Natural killer cell (primary cell): Measurements from ENCODE around the gene KIF21B. TPM values are rescaled to one million over a fixed set of nuclear protein-coding genes. Genes with fewer than 3 reads are reported as not detected.

ENCODE experiments used
- ATAC-seq, 3 donors: fragments of 150-1000 bp in 2 of 3; fragments of 200-7000 bp in 1 of 3; cut with Tn5 transposase; 1 replicate in 1 of 3; 2 replicates in 2 of 3; pipeline ENCODE4 v1.10.0; 2021; ENCODE audit warnings: mild to moderate bottlenecking in 2 of 3, moderate library complexity in 2 of 3
- DNase-seq, 2 donors: peaks; one replicate each; pipeline versions ENCODE4 v3.0.0 to v3.0.0-alpha.2; 2013 to 2021; ENCODE audit warnings: mixed read lengths in 1 of 2
- H3K27ac ChIP-seq: one replicate; pipeline ENCODE4 v1.5.1; 2013; ENCODE audit warnings: mild to moderate bottlenecking, low read length
- H3K27me3 ChIP-seq: one replicate; pipeline ENCODE4 v1.6.1; 2013; ENCODE audit warnings: low read length; ENCODE audit not compliant: control insufficient read depth, insufficient read depth
- H3K36me3 ChIP-seq: one replicate; pipeline ENCODE4 v1.6.1; 2013; ENCODE audit warnings: low read length; ENCODE audit not compliant: control insufficient read depth, insufficient read depth
- H3K4me1 ChIP-seq: one replicate; pipeline ENCODE4 v1.6.1; 2013; ENCODE audit warnings: low read length; ENCODE audit not compliant: control insufficient read depth, insufficient read depth
- H3K4me3 ChIP-seq: one replicate; pipeline ENCODE4 v1.5.1; 2013; ENCODE audit warnings: low read length
- H3K9me3 ChIP-seq: one replicate; pipeline ENCODE4 v1.6.1; 2013; ENCODE audit warnings: low read length; ENCODE audit not compliant: control insufficient read depth, insufficient read depth
- H3K27ac Mint-ChIP-seq, 2 donors: one replicate each; pipeline ENCODE4 v1.8.0; 2022; ENCODE audit warnings: mild to moderate bottlenecking in 2 of 2, mixed read lengths in 2 of 2, moderate library complexity in 1 of 2
- H3K27me3 Mint-ChIP-seq, 2 donors: one replicate each; pipeline ENCODE4 v1.8.0; 2022; ENCODE audit warnings: low read depth in 2 of 2, mixed read lengths in 2 of 2
- H3K36me3 Mint-ChIP-seq: one replicate; pipeline ENCODE4 v1.8.0; 2022; ENCODE audit warnings: mixed read lengths
- H3K4me1 Mint-ChIP-seq, 2 donors: one replicate each; pipeline ENCODE4 v1.8.0; 2022; ENCODE audit warnings: mixed read lengths in 2 of 2
- H3K4me3 Mint-ChIP-seq: one replicate; pipeline ENCODE4 v1.8.0; 2022; ENCODE audit warnings: mild to moderate bottlenecking, moderate library complexity, mixed read lengths
- H3K9me3 Mint-ChIP-seq, 2 donors: one replicate each; pipeline ENCODE4 v1.8.0; 2022; ENCODE audit warnings: mixed read lengths in 2 of 2
- CTCF ChIP-seq: fragments of 200-600 bp; IDR thresholded peaks from one replicate; pipeline ENCODE4 v1.8.0; 2022; ENCODE audit warnings: antibody characterized with exemption
- WGBS: methylation state at CpG from one replicate; pipeline ENCODE4 v1.1.7; 2013; ENCODE audit warnings: missing lambda C conversion rate; ENCODE audit not compliant: insufficient coverage; 5-methylcytosine and 5-hydroxymethylcytosine counted together
- intact Hi-C: fragments of 100-400 bp; cut with micrococcal nuclease; formaldehyde crosslinking; loops from one replicate; pipeline ENCODE4 v1.14.2; 2022
- total RNA-seq, 4 donors: library from RNA; stranded (reverse); fragments of 120-200 nt in 1 of 4; gene quantifications; one replicate each; pipeline versions ENCODE4 v1.2.3 to v1.2.4, GENCODE V29; 2013 to 2022

The KIF21B gene
- total RNA-seq, 3 donors from 2014 or later (not counting 1 experiment from before 2014, with no cell fraction given): 102 to 129 (median 126) TPM

GRCh38 chr1:201061049-201061448, 37.5 kb upstream of the KIF21B start:
- Histone ChIP-seq H3K27ac (no peak overlapping the region), H3K27me3 (no peaks in the 10 kb centered on the region), H3K4me3 (no peak overlapping the region), H3K36me3 (no peaks in the 10 kb centered on the region), H3K4me1 (no peaks in the 10 kb centered on the region), H3K9me3 (no peaks in the 10 kb centered on the region)
- 93% methylated on average over 4 of the region's 4 CpGs for WGBS
- H3K4me1 Mint-ChIP-seq: no peaks in the 10 kb centered on the region
- no peak overlapping the region for H3K27ac Mint-ChIP-seq
- TF ChIP-seq CTCF: no peak
- H3K4me3 Mint-ChIP-seq: no peak overlapping the region
- H3K27me3 Mint-ChIP-seq: peaks cover 0 to 2% of the 10 kb centered on the region in 2 donors
- ATAC-seq (no peak), DNase-seq (no peak)
- no peaks in the 10 kb centered on the region for H3K36me3 Mint-ChIP-seq
- H3K9me3 Mint-ChIP-seq: no peaks in the 10 kb centered on the region
- intact Hi-C loops: no loop called here

GRCh38 chr1:201060586-201060985, 37.1 kb upstream of the KIF21B start:
- Mint-ChIP-seq H3K27me3 (peaks cover 0 to 2% of the 10 kb centered on the region in 2 donors), H3K4me3 (no peak overlapping the region), H3K4me1 (no peaks in the 10 kb centered on the region), H3K9me3 (no peaks in the 10 kb centered on the region), H3K27ac (no peak overlapping the region), H3K36me3 (no peaks in the 10 kb centered on the region)
- intact Hi-C loops: no loop called here
- DNase-seq: no peak
- no peak for TF ChIP-seq CTCF
- Histone ChIP-seq H3K4me1 (no peaks in the 10 kb centered on the region), H3K9me3 (no peaks in the 10 kb centered on the region), H3K4me3 (no peak overlapping the region), H3K36me3 (no peaks in the 10 kb centered on the region), H3K27me3 (no peaks in the 10 kb centered on the region), H3K27ac (no peak overlapping the region)
- ATAC-seq: no peak
- 87% methylated on average over 3 of the region's 4 CpGs for WGBS

GRCh38 chr1:201059871-201060555, 36.5 kb upstream of the KIF21B start:
- TF ChIP-seq CTCF: no peak
- no peaks in the 10 kb centered on the region for H3K36me3 Mint-ChIP-seq
- H3K9me3 Mint-ChIP-seq: no peaks in the 10 kb centered on the region
- 88% methylated on average over 4 of the region's 5 CpGs for WGBS
- H3K9me3 ChIP-seq: no peaks in the 10 kb centered on the region
- H3K4me3 Mint-ChIP-seq: no peak overlapping the region
- no peak overlapping the region for H3K27ac ChIP-seq
- H3K27me3 Mint-ChIP-seq: peaks cover 0 to 2% of the 10 kb centered on the region in 2 donors
- no peak overlapping the region for H3K27ac Mint-ChIP-seq
- no peaks in the 10 kb centered on the region for H3K27me3 ChIP-seq
- no peak for ATAC-seq
- intact Hi-C loops: no loop called here
- no peak overlapping the region for H3K4me3 ChIP-seq
- H3K36me3 ChIP-seq: no peaks in the 10 kb centered on the region
- no peak for DNase-seq
- no peaks in the 10 kb centered on the region for H3K4me1 ChIP-seq
- no peaks in the 10 kb centered on the region for H3K4me1 Mint-ChIP-seq

- H3K27ac Mint-ChIP-seq: no peak overlapping the region
- no peak for TF ChIP-seq CTCF
- H3K9me3 ChIP-seq: no peaks in the 10 kb centered on the region
- no peak overlapping the region for H3K27ac ChIP-seq
- H3K27me3 ChIP-seq: no peaks in the 10 kb centered on the region
- DNase-seq (no peak), ATAC-seq (no peak)
- peaks cover 0 to 2% of the 10 kb centered on the region in 2 donors for H3K27me3 Mint-ChIP-seq
- 89% methylated on average over 3 of the region's 3 CpGs for WGBS
- H3K4me1 Mint-ChIP-seq: no peaks in the 10 kb centered on the region
- no peaks in the 10 kb centered on the region for H3K36me3 Mint-ChIP-seq
- no peaks in the 10 kb centered on the region for H3K4me1 ChIP-seq
- H3K9me3 Mint-ChIP-seq: no peaks in the 10 kb centered on the region
- intact Hi-C loops: no loop called here
- H3K4me3 Mint-ChIP-seq: no peak overlapping the region
- no peak overlapping the region for H3K4me3 ChIP-seq
- no peaks in the 10 kb centered on the region for H3K36me3 ChIP-seq
Measured at GRCh38 chr1:201059401-201059800, 35.9 kb upstream of the KIF21B start.
